Brain microvascular endothelial cell (primary cell): ENCODE measurements around the gene CEP41.
"Not testable (repeated sequence)": the region's sequence is repeated elsewhere in the genome, so short reads cannot be mapped to it uniquely, and the experiment has no call there.

Source experiments
- DNase-seq: peaks from one replicate; pipeline ENCODE4 v3.0.0-alpha.2; 2020
- H3K27ac ChIP-seq: fragments of 250-450 bp; sonication (Bioruptor Pico); 2 replicates; pipeline ENCODE4 v1.5.1; 2020; ENCODE audit warnings: mild to moderate bottlenecking, moderate library complexity
- H3K27me3 ChIP-seq: fragments of 250-450 bp; sonication (Bioruptor Pico); replicated peaks from 2 replicates; pipeline ENCODE4 v1.5.1; 2020; ENCODE audit warnings: mild to moderate bottlenecking
- H3K36me3 ChIP-seq: fragments of 250-450 bp; sonication (Bioruptor Pico); replicated peaks from 2 replicates; pipeline ENCODE4 v1.5.1; 2020; ENCODE audit warnings: mild to moderate bottlenecking
- H3K4me3 ChIP-seq: 2 replicates; pipeline ENCODE4 v1.5.1; 2011; ENCODE audit warnings: low read depth, mild to moderate bottlenecking, control low read depth, low read length, moderate library complexity
- in situ Hi-C: cut with HindIII; loops from 2 replicates; pipeline ENCODE4 v1.10.0; 2017; ENCODE audit warnings: low sequenced_read_pairs, low pct_ligation_motif_present
- TF ChIP-seq, protein P1 (sequence below): IDR thresholded peaks from 2 replicates; pipeline ENCODE4 v1.5.1; 2011; ENCODE audit warnings: low read depth, mild to moderate bottlenecking, moderate library complexity, low read length, control low read depth, inconsistent platforms; ENCODE audit errors: missing control alignments

Gene CEP41

DNA sequence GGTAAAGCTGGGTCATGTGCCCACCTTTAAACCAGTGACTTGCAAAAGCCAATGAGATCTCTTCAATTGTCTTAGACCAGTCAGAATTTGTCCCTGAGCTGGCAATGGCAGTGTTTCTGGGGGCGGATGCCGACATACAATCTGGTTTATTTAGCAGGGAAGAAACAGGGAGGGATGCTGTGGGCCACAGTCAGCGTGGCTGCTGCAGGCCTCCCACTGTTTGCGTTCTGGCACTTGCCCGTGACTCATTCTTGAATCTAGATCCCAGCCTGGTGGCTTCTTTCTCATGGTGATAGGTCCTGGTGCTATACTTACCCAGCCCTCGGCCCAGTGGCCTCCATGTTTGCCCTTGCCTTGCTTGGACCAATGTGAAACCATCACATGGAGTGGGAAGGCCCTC, 63.6 kb downstream of the CEP41 start:
- no peaks in the 10 kb centered on the region for H3K36me3 ChIP-seq
- peak; percentile 65 for DNase-seq
- no peaks in the 10 kb centered on the region for H3K27me3 ChIP-seq
- H3K27ac ChIP-seq, result no peak overlapping the region
- TF ChIP-seq, protein P1, sequence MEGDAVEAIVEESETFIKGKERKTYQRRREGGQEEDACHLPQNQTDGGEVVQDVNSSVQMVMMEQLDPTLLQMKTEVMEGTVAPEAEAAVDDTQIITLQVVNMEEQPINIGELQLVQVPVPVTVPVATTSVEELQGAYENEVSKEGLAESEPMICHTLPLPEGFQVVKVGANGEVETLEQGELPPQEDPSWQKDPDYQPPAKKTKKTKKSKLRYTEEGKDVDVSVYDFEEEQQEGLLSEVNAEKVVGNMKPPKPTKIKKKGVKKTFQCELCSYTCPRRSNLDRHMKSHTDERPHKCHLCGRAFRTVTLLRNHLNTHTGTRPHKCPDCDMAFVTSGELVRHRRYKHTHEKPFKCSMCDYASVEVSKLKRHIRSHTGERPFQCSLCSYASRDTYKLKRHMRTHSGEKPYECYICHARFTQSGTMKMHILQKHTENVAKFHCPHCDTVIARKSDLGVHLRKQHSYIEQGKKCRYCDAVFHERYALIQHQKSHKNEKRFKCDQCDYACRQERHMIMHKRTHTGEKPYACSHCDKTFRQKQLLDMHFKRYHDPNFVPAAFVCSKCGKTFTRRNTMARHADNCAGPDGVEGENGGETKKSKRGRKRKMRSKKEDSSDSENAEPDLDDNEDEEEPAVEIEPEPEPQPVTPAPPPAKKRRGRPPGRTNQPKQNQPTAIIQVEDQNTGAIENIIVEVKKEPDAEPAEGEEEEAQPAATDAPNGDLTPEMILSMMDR, result no peak
- no peak overlapping the region for H3K4me3 ChIP-seq
- in situ Hi-C loops, result no loop called here

DNA sequence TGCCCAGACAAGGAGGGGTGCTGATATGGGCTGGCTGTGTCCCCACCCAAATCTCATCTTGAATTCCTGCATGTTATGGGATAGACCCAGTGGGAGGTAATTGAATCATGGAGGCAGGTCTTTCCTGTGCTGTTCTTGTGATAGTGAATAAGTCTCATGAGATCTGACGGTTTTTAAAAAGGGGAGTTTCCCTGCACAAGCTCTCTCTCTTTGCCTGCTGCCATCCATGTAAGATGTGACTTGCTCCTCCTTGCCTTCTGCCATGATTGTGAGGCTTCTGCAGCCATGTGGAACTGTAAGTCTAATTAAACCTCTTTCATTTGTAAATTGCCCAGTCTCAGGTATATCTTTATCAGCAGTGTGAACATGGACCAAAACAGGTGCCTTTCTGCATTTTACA, 64.4 kb downstream of the CEP41 start:
- in situ Hi-C loops, DNase-seq, H3K27ac ChIP-seq, H3K27me3 ChIP-seq, H3K36me3 ChIP-seq, H3K4me3 ChIP-seq: not testable (repeated sequence)

DNA sequence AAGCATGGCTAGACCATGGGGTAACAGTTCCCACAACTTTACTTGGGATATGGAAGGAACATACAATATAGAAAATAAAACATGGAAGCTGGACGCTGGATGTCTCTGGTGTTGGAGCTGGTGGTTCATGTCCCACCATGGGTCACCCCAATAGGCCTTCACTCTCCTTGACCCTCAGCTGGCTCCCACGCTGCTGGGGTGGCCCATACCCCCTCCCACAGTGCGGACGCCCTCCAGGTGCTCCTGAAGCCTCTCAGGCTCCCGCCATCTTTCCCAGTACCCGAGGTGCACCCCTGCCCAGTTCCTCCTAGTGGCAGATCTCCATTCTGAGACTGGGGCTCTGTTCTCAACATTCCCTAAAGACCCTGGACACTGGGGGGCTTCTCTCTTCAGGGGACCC, 66.3 kb downstream of the CEP41 start:
- in situ Hi-C loops, result no loop called here
- no peak for DNase-seq
- TF ChIP-seq, protein P1, result no peak
- Histone ChIP-seq H3K4me3 (no peak overlapping the region), H3K27ac (peak overlapping the region; percentile 97), H3K36me3 (no peaks in the 10 kb centered on the region), H3K27me3 (no peaks in the 10 kb centered on the region)

DNA sequence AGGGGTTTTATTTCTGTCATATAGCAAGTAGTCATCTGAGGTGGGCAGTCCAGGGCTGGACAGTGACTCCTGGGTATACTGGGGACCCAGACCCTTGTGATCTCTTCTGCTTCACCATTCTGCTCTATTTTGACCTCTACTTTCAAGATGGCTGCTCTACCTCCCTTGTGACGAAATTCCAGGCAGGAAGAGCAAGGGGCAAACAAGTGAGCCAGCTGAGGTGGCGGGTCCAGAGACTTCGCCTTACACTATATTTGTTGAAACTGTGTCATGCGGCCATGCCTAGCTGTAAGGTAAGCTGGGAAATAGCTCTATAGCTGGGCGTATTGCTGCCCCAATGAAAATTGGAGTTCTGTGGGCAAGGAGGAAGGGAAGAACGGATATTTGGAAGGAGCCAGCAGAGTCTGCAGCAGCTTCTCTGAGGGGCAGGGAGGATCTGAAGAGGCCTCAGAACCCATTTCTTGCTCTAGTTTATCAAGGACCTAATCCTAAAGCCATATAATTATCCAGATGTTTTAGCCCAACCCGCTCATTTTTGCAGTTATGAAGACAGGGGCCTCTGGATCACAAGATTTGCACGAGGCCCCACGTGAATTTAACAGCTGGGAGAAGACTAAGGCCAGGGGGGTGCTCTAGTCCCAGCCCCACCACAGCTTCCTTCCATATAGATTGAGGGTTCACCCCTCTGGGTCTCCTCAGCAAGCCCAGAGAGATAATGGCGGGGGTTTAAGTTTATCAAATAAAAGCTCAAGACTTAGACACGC, 68.2 kb downstream of the CEP41 start:
- no peak for DNase-seq
- Histone ChIP-seq H3K36me3 (no peaks in the 10 kb centered on the region), H3K4me3 (no peak overlapping the region), H3K27me3 (no peaks in the 10 kb centered on the region), H3K27ac (peak overlapping the region; percentile 97)
- TF ChIP-seq, protein P1, result no peak
- in situ Hi-C loops, result no loop called here

DNA sequence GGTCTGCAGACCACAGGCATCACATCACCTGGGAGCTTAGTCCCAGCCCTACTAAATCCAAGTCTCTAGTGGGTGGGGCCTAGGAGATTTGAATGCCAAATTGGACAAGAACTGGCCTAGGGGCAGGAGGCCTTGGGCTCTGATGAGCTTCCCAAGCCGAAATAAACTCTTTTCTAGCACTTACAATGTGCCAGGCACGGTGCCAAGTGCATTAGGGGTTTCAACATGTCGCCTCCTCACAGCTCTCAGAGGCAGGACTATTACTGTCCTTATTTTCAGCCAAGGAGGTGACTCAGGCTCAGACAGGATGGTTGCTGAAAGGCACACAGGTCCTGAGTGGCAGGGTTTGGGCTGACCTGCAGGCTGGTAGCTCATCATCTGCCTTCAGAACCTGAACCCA, 69.8 kb downstream of the CEP41 start:
- H3K27me3 ChIP-seq, result no peaks in the 10 kb centered on the region
- TF ChIP-seq, protein P1, result no peak
- in situ Hi-C loops, result no loop called here
- DNase-seq, result no peak
- no peaks in the 10 kb centered on the region for H3K36me3 ChIP-seq
- no peak overlapping the region for H3K27ac ChIP-seq
- no peak overlapping the region for H3K4me3 ChIP-seq

DNA sequence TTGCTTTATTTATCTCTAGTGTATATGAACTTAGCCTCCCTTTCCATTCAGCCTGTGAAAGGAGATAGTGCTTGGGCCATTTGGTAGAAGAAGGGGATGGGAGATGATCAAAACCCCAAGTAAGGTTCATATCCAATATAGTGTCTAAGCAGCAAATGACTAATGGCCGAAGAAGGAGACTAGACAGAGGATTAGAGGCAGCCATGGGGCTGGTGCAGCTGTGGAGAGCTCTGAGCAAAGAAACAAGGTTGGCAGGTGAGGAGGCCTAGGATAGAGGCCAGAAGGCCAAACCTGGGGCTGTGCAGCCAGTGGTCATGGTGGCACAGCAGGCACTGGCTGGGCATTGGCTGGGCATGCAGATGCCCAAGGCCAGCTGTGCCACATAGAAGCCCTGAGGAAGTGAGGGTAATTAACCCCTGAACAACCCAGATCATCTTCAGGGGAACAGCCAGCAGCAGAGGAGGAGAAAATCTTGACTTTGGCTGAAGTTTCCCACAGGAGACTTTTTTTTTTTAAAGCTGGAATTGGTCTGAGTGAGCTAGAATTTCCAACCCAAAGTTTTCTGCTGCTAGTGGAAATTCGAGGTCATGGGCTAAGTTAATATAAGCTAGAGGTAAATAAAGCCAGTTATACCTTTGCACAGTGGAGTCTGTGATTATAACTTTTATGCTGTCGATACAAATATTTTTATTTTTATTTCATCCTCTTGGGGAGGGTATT, 70.8 kb downstream of the CEP41 start:
- H3K27me3 ChIP-seq, result no peaks in the 10 kb centered on the region
- H3K4me3 ChIP-seq, result no peak overlapping the region
- H3K36me3 ChIP-seq, result no peaks in the 10 kb centered on the region
- TF ChIP-seq, protein P1, result no peak
- peak; percentile 32 for DNase-seq
- in situ Hi-C loops, result no loop called here
- H3K27ac ChIP-seq, result peak overlapping the region; percentile 67
